UCSD-AML1 (cell line): ENCODE measurements around the gene PPM1B.
"Not testable (repeated sequence)": the region's sequence is repeated elsewhere in the genome, so short reads cannot be mapped to it uniquely, and the experiment has no call there.

Source experiments
- DNase-seq: peaks from one replicate; lab custom pipeline; 2025; ENCODE audit not compliant: unreplicated experiment; lab: John Stamatoyannopoulos, UW

Gene PPM1B

DNA sequence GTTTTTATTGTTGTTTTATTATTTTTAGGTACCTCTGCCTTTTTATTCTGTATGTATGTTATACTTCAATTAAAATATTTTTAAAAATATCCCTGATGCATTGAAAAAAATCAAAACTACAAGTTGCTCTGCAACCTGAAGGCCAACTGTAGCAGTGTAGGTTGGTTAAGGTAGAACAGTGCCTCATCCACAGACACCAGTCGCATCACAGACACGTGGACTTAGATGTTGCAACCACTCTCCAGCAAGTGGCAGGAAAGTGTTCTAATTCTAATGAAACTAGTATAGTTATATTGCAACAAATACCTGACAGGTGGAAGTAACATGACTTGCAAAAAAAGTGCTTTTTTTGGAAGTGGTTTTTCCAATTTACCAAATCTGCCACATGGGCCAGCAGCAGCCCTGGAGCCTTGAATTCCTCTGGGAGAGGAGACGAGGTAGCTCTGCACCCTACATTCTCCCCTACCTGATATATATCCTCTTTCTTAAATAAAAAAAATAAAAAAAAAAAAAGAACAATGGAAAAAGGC, 78.2 kb downstream of the PPM1B start:
- DNase-seq: no peak

DNA sequence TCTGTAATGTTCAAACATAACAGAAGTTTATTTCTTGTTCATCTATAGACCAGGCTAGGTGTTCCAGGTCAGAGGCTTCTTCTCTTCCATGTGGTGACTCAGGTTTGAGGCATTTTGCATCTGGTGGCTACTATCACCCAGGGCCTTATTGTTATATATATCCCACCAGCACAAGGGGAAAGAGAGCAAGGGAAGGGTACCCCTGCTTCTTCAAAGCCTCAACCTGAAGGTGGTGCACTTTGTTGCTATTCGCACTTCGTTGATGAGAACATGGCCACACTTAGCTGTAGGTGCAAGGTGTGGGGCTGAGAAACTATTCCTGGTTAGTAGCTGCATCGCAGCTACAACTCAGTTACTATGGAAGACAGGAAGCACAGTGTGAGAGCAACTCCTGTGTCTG, 79.2 kb downstream of the PPM1B start:
- DNase-seq: no peak

DNA sequence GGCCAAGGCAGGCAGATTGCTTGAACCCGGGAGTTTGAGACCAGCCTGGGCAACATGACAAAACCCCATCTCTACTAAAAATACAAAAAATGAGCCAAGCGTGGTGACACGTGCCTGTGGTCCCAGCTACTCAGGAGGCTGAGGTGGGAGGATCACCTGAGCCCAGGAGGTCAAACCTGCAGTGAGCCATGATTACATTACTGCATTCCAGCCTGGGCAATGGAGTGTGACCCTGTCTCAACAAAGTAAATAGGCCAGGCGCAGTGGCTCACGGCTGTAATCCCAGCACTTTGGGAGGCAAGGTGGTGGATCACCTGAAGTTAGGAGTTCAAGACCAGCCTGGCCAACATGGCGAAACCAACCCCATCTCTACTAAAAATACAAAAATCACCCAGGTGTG, 80.6 kb downstream of the PPM1B start:
- not testable (repeated sequence) for DNase-seq

DNA sequence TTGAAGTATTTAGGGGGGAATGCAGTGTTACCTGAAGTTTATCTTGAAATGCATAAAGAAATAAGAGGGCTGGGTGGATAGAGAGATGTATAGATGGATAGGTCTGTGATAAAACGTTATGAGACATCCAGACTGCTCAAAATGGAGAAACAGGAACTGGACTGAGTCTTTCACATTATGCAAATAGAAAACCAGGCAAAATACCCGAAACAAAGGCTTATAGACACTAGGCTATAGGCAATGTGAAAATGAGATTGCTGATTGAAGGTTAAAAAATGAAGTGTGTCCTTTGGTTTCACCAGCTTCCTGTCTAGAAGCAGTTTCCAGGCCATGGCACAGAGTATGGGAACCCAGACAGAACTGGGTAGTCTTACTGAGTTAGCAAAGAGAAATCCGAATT, 81.7 kb downstream of the PPM1B start:
- DNase-seq: no peak

DNA sequence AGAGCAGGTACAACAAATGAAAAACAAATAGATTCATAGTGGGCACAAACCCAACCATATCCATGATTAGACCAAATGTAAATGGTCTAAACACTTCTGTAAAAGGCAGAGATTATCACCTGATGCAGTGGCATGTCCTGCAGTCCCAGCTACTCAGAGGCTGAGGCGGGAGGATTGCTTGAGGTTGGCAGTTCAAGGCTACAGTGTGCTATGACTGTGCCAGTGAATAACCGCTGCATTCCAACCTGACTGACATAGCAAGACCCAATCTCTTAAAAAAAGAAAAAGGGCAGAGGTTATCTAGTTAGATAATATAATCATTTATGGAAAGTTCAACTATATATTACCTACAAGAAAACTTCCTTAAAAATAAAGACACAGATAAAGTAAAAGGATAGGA, 85.3 kb downstream of the PPM1B start:
- DNase-seq: no peak

DNA sequence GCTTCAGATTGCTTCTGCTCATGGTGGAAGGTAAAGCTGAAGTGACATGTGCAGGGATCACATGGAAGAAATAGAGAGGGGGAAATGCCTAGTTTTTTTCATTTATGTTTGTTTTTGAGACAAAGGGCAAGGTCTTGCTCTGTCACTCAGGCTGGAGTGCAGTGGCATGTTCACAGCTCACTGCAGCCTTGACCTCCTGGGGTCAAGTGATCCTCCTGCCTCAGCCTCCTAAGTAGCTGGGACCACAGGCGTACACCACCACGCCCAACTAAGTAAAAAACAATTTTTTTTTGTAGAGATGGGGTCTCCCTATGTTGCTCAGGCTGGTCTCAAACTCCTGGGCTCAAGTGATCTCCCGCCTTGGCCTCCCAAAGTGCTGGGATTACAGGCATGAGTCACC, 87.0 kb downstream of the PPM1B start:
- not testable (repeated sequence) for DNase-seq

DNA sequence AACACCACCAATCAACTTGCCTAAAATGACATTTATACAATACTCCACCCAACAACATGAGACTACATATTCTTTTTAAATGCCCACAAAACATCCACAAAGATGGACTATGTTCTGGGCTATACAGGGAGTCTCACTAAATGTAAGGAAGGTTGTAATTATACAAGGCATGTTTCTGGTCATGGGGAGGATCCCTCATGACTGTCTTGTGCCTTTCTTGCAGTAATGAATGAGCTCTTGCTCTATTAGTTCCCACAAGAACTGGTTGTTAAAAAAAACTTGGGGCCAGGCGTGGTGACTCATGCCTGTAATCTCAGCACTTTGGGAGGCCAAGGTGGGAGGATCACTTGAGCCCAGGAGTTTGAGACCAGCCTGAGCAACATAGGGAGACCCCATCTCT, 89.1 kb downstream of the PPM1B start:
- not testable (repeated sequence) for DNase-seq

DNA sequence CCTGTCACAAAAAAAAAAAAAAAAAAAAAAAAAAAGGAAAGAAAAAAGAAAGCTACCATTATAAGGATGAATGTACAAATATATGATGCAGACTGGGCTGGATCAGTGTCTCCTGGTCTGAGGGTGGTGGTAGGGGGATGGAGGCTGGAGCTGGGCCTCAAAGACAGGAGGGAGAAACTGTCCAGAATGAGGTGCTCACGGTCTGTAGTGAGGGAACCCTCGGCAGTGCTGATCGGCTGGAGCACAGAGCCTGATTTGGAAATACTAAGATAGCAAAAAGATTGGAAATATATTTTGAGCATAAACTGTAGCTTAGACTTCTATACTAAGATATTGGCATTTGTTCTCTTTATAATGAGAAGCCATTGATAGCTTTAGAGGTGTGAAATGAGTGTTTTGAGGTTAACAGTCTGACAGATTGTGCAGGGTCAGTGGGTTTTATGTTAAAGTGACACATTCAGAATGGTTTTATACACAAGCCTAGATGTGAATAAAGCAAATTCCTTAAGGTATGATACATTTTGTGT, 98.7 kb downstream of the PPM1B start:
- DNase-seq: no peak

DNA sequence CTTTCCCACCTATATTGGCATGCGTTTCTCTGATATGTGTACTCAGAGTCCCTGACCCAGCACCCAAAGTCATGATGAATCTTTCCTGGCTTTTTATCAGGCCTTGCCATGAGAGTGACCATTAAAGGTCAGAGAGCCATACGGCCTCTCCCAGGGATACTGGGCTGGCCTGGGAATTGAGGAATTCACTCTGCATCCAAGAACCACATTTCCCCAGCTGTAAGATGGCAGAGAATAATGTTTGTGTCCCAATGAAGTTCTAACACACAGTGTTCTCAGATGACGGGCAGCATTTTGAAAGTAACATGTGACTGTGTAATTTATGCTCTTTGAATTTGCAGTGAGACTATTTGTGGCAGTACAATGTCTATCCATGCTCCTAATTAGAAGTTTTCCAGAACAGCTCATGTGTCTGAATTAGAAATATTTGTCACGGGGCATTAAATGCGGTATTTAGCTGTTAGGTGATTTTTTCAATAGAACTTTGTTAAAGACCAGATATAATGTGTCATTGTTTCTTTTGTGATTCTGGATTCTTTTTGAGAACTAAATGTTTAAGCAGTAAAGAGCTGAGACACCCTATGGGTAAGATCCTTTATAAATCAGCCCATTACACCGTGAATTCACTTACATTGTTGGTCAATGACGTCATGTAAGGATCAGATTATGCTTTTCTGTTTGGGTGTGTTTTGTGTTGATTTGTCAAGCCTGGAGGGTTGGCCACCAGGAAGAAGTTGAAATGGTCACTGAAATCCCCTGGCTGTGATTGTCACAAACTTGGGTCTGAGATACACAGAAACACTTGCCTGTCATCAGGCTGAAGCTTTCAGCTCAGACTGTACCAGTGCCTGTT, 99.3 kb downstream of the PPM1B start:
- DNase-seq: no peak

DNA sequence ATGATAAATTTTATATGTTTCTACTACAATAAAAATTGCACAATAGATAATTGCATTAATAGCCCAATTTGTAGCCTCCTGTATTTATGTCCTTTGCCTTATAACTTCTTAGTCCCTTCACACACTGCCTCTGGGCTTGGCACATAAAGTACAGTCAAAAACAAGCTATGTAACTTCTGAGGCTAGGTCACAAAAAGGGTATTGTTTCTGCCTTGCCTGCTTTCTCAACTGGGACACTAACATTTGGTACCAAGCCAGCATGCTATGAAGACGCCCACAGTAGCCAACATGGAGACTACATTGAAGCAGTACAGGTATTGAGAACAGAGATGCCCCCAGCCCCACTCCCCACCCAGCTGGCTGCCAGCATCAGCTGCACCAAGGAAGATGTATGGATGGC, 101.2 kb downstream of the PPM1B start:
- DNase-seq: no peak

DNA sequence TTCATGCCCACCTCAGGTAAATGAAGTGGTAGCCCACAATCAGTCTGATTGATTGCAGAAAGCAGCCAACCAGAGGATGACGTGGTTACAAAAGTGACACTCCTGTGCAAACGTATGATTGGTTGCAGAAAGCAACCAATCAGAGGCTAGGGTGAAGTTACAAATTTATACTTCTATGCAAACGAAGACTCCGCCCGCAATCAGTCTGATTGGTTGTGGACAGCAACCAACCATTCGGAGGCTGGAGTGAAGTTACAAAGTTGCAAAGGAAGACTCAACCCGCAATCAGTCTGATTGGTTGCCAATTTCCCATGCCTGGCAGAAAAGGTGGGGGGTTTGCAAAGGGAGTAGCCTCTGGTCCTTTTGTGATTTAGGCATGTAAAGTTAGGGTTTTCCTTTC, 102.6 kb downstream of the PPM1B start:
- DNase-seq: no peak

DNA sequence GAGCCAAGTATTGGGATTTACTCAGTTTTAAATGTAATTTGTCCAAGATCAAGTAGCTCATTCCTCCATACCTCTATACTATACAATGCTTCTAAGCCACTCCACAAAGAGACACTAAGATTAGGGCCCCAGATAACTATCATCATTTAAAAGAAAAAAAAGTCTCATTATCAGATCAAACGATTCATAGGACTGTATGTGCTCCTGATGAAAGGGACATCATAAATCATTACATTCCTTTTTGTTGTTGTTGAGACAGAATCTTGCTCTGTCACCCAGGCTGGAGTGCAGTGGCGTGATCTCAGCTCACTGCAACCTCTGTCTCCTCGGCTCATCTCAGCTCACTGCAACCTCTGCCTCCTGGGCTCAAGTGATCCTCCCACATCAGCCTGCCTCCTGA, 104.4 kb downstream of the PPM1B start:
- no peak for DNase-seq

DNA sequence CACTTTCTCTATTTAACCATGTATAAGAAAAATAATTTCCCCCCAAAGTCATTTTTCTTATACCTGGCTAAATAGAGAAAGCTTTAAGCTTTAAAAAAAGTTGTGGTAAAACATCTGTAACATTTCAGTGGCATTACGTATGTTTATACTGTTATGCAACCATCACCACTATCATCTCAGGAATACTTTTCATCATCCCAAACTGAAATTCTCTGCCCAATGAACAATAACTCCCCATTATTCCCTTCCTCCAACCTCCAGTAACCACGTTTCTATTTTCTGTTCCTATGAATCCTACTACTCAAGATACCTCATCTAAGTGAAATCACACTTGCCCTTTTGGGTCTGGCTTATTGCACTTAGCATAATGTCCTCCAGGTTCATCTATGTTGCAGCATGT, 104.9 kb downstream of the PPM1B start:
- no peak for DNase-seq

DNA sequence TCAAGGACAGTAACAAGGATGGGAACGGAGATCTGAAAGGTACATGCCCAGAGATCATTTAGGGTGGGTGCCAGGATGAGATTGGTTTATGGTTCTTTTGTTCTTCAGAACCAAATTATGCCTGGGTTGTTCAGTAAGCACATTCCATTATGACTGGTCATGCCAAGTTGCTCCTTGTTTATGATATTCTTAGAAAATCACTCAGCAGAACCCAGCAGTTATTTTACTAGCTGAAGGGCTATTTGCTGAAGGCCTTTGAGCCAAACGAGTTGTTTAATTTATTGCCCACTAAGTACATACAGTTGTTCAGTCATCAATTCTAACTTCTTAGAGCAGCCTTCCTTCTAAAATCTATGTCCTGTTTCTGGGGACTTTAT, 107.2 kb downstream of the PPM1B start:
- no peak for DNase-seq

DNA sequence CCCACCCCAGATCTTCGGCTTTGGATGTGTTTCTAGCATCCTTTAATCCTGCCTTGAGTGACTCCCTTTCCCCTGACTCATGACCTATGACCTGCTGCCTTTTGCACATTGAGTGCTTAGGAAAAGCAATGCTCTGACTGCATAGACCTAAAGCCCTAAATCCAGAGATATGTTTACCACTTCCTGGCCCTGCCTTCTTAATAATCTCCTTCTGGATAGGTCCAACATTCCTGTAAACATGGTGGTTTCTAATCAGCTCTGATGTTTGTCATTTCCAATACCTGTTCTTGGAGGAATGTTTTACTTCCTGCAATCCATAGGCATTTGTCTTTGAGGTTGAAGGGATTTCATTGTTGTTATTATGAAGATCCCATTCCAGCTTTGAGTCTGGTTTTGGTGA, 108.9 kb downstream of the PPM1B start:
- no peak for DNase-seq

DNA sequence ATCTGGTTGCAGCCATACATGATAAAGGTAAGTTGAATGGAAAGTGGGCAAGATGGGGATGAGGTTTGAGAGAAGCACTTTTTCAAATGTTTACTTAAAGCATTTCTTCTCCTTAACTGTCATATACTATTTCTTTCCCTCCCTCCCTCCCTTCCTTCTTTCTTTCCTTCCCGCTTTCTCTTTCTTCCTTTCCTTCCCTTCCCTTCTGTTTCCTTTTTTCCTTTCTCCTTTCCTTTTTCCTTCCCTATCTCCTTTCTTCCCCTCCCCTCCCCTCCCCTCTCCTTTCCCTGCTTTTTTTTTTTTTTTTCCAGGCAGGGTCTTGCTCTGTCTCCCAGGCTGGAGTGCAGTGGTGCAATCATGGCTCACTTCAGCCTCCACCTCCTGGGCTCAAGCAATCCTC, 112.2 kb downstream of the PPM1B start:
- DNase-seq: no peak
